VCaP (cell line): ENCODE results near the gene PKM.
A peak's percentile ranks its signal among the peaks of the same experiment; 100 is the strongest.

Experiments
- H3K27ac ChIP-seq: fragments of 450-650 bp; 2 replicates; pipeline ENCODE4 v1.5.1; 2017
- TF ChIP-seq, protein P1 (sequence below): fragments of 450-650 bp; conservative IDR thresholded peaks from 2 replicates; pipeline ENCODE4 v1.5.1; 2017; ENCODE audit warnings: mild to moderate bottlenecking, moderate library complexity

The PKM gene

GRCh38 chr15:72233769-72234168 is 2.8 kb upstream of the PKM start:
- TF ChIP-seq, protein P1, sequence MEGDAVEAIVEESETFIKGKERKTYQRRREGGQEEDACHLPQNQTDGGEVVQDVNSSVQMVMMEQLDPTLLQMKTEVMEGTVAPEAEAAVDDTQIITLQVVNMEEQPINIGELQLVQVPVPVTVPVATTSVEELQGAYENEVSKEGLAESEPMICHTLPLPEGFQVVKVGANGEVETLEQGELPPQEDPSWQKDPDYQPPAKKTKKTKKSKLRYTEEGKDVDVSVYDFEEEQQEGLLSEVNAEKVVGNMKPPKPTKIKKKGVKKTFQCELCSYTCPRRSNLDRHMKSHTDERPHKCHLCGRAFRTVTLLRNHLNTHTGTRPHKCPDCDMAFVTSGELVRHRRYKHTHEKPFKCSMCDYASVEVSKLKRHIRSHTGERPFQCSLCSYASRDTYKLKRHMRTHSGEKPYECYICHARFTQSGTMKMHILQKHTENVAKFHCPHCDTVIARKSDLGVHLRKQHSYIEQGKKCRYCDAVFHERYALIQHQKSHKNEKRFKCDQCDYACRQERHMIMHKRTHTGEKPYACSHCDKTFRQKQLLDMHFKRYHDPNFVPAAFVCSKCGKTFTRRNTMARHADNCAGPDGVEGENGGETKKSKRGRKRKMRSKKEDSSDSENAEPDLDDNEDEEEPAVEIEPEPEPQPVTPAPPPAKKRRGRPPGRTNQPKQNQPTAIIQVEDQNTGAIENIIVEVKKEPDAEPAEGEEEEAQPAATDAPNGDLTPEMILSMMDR: no peak

DNA sequence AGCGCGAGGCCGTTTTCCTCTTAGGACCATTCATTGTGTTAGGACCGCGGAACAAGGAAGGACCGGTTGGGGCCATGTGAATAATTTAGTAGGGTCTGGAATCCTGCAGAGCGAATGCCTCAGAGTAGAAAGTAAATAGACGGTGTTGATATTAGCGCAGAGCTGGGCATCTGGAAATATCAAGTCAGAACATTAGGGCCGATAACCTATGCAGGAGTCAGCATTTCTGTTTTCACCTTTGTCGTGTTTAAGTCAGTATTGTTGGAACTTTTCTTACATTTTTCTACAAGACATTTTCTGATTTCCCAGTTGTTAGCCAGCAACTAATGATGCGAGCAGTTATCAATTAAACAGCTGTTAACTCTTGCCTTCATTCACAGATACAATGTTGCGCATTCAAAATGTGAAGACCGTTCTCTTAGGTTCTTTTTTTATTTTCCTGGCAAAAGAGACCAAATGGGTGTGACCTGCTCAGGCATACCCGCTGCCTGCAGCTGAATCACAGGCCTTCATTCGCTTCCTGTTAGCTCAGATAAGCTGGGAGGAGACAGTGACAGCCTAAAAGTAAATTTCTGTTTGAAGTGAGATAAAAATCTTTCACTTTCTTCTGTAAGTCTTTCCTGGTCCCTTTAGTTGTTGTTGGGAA is 966 bp upstream of the PKM start:
- TF ChIP-seq, protein P1: no peak

More at GRCh38 chr15:72233769-72234168, 2.8 kb upstream of the PKM start:
- H3K27ac ChIP-seq: peak overlapping the region; percentile 98

GRCh38 chr15:72230197-72231065 is 559 bp downstream of the PKM start:
- TF ChIP-seq, protein P1: peak; percentile 17; the same call in 1 of the 2 replicates
- H3K27ac ChIP-seq: peak overlapping the region; percentile 98

More for the DNA sequence above, 966 bp upstream of the PKM start:
- H3K27ac ChIP-seq: peak overlapping the region; percentile 98

DNA sequence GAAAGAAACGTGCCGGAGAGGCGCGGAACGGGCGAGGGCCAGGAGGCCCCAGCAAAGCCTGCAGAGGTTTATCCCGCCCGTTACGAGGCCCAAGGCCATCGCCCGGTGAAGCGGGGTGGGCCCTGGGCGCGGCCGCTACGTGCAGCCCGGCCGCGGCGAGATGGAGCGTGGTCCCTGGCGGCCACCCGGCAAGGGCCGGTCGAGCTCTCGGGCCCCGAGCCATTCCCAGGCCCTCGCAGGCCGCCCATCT is 1.1 kb downstream of the PKM start:
- TF ChIP-seq, protein P1: no peak
- peak overlapping the region; percentile 98 for H3K27ac ChIP-seq

DNA sequence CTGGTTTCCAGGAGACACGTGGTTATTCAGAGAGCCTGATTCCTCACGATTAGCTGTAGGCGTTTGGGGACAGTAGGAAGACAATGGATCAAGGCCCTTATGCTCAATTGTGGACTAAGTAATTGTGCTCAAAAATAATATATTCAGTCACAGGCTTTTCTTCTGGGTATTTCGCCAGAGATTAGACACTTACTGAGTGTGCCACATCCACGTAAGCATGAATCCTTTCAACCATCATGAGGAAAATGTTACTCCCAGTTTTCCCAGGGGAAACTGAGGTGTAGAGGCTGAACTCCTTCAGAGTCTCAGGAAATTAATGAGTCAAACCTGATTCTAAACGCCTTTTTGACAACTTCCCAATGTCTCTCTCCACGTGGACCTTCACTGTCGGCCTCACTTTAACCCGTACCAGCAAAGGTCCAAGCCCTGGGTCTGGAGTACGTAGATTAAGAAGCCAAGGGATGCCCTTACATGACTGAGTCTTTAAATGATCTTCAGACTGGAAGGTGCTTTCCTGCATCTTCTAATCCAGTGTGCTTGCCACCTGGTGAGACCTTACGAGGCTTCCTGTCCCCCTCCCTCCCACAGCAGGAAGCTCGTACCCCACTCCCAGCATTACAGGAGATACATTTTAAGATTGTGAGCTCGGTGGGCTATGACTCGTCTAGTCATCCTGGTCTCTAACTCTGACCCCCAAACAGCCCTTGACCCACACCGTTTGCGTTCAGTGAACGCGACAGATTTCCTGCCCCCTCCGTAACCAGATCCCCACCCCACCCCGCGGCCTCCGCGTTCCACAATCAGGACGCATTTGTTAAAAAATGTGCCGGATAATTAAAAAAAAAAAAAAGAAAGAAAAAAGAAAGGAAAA is 1.7 kb downstream of the PKM start:
- peak overlapping the region; percentile 98 for H3K27ac ChIP-seq

DNA sequence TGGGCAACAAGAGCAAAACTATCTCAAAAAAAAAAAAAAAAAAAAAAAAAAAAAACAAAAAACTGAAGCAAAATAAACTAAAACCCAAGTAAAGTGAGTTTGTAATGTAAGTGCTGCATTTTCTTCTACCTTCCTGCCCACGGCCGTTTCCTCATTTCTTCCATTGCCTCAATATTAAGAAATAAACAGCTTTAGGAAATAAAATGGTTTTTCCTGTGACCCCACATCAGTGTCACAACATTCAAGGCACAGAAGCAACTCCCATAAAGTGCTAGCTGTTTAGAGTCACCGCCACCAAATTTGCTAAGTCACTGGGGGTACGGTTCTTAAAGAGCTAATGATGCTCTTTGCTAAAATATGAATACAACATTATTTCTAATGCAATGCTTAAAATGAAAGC is 3.3 kb downstream of the PKM start:
- TF ChIP-seq, protein P1: no peak

More for the DNA sequence above, 1.7 kb downstream of the PKM start:
- TF ChIP-seq, protein P1: no peak

DNA sequence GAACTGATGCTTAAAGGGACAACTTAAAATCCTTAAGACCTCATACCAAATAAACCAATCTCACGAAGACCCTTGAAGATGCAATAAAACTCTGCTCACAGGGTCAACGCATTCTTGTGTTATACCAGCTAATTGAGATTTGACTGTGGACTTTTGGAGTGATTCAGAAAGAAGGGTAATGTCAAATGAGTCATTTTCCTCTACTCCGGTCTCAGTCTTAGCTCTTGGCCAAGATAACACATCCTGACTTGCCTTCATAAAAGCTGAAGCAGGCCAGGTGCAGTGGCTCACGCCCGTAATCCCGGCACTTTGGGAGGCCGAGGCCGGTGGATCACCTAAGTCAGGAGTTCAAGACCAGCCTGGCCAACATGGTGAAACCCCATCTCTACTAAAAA is 3.8 kb downstream of the PKM start:
- H3K27ac ChIP-seq: peak overlapping the region; percentile 98
- TF ChIP-seq, protein P1: no peak

More for the DNA sequence above, 3.3 kb downstream of the PKM start:
- H3K27ac ChIP-seq: peak overlapping the region; percentile 98
